Measurements from ENCODE around the gene HK3.

- no peak for TF ChIP-seq CTCF (IDR thresholded peaks at IDR 0.05)
- TF ChIP-seq POLR2A (IDR thresholded peaks at IDR 0.05), result no peak
- no peak for TF ChIP-seq POLR2AphosphoS5 (IDR thresholded peaks at IDR 0.05)
These were observed 49.3 kb upstream of the HK3 start for GRCh38 chr5:176948458-176948857.
